Stimulated activated CD8-positive, alpha-beta memory T cell treated with anti-CD3 and anti-CD28 coated beads, Interleukin-7, amount 100 ng/mL, for 4 hours (primary cell): ENCODE measurements around the gene CUL2.
"Not testable (repeated sequence)": the region's sequence is repeated elsewhere in the genome, so short reads cannot be mapped to it uniquely, and the experiment has no call there.

Source experiments
- DNase-seq, 2 donors: peaks; one replicate each; pipeline ENCODE4 v3.0.0-alpha.2; 2020; ENCODE audit warnings: low read depth in 2 of 2

Gene CUL2

GRCh38 chr10:35079763-35080162 lies 10.4 kb downstream of the CUL2 start:
- no peak for DNase-seq

DNA sequence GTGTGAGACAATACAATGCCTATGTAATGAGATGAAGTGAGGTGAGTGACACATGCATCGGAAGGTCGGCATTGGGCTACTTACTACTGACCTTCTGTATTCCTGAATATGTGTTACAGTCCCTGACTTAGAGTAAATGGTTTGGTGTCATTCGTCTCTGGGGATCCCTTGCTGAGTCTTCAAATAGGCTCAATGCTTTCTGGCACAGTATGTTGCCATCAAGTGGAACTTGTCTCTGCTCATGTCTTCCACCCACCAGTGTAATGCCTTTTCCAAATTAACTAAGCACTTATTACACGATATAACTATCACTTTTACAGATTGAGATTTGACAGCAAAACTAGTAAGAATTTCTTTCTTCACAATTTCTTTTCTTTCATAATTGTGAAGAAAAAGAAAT lies 10.9 kb downstream of the CUL2 start:
- DNase-seq, result no peak

- DNase-seq, result no peak
These were observed 14.9 kb downstream of the CUL2 start for GRCh38 chr10:35075228-35075627.

DNA sequence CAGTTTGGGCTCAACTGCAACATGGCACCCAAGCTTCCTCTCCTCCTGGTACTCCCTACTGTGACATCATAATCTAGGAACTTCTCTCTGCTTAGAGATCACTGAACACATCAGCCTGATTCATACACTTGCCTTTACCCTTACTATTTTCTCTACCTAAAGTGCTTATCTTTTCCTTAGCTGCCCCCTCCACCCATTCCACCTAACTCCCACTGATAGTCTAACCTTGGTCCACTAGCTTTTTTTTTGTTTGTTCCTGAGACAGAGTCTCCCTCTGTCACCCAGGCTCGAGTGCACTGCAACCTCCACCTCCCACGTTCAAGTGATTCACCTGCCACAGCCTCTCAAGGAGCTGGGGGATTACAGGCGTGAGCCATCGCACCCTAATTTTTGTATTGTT lies 15.9 kb downstream of the CUL2 start:
- DNase-seq, result no peak

DNA sequence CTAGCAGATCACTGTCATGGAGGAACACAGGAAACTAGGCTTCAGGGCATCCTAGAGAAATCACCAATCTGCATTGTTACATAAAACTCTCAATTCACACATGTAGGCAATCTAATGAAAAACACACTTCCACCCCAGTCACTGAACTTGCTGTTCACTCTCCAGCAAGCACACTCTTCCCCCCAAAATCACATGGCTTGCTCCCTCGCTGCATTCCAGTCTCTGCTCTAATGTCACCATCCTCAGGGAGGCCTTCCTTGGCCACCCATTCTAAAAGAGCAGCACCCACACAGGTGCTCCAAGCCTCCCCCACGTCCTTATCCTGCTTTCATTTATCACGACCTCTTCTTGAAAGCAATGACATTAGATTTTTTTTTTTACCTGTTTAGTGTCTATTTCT lies 19.6 kb downstream of the CUL2 start:
- DNase-seq, result no peak

- no peak for DNase-seq
These were observed 26.2 kb downstream of the CUL2 start for GRCh38 chr10:35063837-35064454.

GRCh38 chr10:35059481-35059880 lies 30.7 kb downstream of the CUL2 start:
- no peak for DNase-seq

DNA sequence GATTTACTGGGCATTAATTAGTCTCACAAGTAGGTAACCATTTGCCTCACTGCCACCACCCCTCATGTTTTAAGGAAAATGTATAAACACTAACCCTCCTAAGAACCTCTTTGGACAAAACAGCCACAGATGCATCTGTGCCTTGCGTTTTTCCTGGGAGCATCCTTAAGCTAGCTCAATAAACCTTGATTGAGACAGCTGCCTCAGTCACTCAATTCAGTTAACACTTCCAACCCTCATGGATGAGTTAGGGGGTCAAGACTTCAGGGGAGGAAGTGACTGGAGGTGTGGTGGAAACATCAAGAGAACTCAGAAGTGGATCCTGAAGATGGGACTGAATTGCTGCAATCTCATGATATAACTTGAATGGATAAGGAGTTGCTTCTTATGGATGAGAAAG lies 31.5 kb downstream of the CUL2 start:
- DNase-seq, result no peak

GRCh38 chr10:35058134-35058533 lies 32.0 kb downstream of the CUL2 start:
- no peak for DNase-seq

DNA sequence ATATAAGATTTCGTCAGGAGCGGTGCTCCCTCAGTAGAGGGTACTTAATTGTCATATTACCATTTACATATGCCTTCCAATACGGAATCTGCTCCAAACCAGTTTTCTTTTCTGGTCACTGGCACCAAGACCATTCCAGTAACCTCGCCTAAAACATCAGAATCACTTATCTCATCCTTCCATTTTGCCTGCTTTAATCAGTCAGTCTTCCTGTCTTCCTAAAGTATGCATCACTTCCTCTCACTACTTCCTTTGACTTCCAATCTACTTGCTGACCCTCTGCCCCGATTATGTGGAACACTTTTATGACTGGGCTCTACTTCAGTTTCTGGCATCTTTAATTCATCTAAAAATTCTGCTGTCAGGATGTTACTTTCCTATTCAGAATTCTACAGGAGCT lies 33.5 kb downstream of the CUL2 start:
- no peak for DNase-seq

DNA sequence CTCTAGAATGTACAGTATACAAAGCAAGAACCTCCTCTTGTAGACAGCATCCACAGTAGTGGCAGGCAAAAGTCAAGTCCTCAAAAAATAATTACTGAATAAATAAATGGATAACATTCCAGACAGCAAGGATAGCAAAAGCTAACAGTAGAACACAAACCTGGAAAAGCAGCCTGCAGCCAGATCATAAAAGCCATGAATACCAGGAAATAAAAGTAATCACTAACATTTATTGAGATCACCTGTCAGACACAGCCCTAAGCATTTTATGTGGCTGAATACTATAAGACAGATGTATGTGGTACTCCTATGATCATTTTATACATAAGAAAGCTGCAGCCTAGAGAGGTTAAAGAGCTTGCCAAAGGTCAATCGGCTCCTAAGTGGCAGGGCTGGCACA lies 34.0 kb downstream of the CUL2 start:
- no peak for DNase-seq

DNA sequence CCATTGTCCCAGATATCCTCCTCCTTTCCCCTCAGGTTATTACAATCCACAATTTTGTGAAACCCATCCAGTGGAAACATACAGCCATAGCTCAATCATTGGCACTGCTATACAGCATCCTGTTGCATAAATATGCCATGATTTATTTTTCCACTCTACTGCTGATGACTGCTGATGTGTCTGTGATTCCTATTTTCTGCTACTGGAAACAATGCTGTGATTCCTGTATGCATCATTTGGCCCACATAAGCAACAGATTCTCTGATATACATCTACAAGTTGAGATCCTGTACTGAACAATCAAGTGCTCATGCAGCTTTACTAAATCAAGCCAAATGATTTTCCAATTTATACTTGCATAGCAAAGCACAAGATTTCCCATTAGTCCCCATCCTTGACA lies 39.6 kb downstream of the CUL2 start:
- DNase-seq, result no peak

- no peak for DNase-seq
These were observed 44.1 kb downstream of the CUL2 start for GRCh38 chr10:35046074-35046473.

DNA sequence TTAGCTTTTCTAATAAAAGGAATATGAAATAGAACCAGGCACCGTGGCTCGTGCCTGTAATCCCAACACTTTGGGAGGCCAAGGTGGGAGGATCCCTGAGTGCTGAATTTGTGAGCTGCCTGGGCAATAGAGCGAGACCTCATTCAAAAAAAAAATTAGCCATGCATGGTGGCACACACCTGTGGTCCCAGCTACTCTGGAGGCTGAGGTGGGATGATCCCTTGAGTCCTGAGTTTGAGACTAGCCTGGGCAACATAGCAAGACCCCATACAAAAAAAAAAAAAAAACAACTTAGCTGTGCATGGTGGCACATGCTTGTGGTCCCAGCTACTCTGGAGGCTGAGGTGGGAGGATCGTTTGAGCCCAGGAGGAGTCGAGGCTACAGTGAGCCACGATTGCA lies 44.9 kb downstream of the CUL2 start:
- DNase-seq, result not testable (repeated sequence)

DNA sequence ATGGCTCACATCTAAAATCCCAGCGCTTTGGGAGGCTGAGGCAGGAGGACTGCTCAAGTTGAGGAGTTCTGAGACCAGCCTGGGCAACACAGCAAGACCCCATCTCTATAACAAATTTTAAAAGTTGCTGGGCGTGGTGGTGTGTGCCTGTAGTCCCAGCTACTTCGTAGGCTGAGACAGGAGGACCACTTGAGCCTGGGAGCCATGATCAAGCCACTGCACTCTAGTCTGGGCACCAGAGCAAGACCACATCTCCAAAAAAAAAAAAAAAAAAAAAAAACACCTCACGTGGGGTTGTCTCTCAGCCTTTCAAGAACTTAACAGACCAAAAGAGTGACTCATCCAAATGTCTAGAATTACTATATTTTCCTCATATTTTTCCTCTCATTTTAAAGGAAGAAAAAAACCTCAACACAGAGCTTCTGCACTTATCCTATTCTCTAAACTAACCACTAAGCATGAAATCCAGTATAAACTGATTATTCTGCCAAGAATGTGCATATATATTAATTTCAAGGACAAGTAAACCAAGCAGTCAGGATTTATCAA lies 46.3 kb downstream of the CUL2 start:
- no peak for DNase-seq

- DNase-seq, result no peak
These were observed 47.4 kb downstream of the CUL2 start for GRCh38 chr10:35042783-35043182.

DNA sequence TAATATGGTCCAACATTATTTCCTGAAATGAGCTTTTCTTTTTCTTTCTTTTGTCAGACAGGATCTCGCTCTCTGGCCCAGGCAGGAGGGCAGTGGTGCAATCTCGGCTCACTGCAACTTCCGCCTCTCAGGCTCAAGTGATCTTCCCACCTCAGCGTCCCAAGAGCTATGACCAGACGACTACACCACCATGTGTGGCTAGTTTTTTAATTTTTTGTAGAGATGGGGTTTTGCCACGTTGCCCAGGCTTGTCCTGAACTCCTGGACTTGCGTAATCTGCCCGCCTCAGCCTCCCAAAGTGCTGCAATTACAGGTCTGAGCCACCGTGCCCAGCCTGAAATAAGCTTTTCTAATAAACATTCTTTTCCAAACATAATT lies 48.6 kb downstream of the CUL2 start:
- no peak for DNase-seq

DNA sequence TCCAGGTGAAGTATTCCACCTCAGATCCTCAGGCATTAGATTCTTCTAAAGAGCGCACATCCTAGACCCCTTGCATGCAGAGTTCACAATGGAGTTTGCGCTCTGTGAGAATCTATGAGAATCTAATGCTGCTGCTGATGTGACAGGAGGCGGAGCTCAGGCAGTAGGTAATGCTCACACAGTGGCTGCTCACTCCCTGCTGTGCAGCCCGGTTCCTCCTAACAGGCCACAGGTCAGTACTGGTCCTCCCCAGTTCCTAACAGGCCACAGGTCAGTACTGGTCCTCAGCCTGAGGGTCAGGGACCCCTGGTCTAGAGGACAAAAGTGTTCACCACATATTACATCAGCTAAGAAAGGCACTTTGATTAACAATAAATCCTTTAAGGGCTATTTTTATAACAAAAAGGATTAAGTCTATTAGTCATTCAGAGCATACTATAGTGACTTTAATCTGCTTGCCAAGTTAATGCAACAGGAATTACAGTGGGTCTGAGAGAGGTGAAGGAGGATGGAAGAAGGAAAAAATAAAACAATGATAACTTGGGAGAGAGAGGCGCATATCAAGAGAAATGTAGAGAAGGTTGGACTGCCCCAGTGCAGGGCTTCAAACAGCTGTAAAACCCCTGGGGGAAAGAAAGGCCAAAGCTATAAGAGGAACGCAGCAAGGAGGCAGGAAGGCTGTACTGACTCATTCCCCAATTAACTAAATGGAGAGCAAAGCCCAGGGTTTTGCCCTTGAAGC lies 49.2 kb downstream of the CUL2 start:
- DNase-seq, result no peak

DNA sequence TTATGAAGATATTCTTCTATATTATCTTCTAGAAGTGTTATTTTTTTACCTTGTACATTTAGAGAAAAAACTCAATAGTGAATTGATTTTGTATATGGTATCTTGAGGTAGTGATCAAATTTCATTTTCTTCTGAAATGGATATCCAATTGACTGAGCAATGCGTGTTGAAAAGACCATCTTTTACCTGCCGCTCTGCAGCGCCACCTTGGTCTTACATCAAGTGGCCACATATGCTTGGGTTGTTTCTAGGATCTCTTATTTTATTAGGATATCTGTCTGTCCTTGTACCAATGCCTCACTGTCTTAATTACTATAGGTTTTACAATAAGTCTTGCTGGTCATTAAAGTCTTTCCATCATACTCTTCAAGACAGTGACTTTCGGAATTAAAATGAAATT lies 53.0 kb downstream of the CUL2 start:
- DNase-seq, result no peak

- no peak for DNase-seq
These were observed 54.5 kb downstream of the CUL2 start for GRCh38 chr10:35035606-35036005.

DNA sequence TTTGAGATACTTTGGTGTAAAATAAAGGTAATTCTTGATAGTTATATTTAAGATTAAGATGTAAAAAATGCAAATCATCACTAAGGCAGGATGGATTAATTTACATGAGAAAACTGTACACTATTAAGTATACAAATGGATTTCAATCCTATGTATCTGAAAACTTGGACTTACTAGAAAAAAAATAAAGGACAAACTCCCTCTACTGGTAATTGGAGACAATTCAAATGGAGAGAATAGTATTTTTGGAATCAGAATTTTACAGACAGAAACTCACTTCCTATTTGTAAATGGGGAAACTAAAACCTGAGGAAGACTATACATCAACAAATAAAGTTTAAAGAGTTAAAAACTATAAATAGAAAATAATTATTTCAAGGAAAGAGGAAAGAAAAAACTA lies 62.6 kb downstream of the CUL2 start:
- DNase-seq, result no peak

- no peak for DNase-seq
These were observed 64.2 kb downstream of the CUL2 start for GRCh38 chr10:35025916-35026315.

DNA sequence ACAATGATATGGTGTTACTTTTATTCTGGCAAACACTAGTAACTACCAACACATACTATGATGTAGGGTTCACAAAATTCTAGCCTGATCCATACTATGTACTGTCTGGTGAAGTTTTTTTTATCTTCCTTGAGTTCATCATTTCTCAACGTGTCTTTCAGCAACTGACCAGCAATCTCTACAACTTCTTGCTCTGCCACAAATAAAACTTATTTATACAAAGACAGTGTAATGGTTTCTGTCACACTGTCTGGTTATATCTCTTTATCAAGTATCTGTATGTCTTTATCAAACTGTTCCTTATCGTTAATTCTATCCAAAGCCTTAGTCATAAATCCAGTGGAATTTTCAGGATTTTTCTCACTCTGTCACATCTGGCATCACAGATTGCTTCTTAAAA lies 69.7 kb downstream of the CUL2 start:
- no peak for DNase-seq
